Fibroblast of skin of right quadriceps (primary cell): Measurements from ENCODE around the gene CMKLR1.

Experiments used
- DNase-seq: peaks from one replicate; pipeline ENCODE4 v3.0.0-alpha.2; 2013

The CMKLR1 gene

DNA sequence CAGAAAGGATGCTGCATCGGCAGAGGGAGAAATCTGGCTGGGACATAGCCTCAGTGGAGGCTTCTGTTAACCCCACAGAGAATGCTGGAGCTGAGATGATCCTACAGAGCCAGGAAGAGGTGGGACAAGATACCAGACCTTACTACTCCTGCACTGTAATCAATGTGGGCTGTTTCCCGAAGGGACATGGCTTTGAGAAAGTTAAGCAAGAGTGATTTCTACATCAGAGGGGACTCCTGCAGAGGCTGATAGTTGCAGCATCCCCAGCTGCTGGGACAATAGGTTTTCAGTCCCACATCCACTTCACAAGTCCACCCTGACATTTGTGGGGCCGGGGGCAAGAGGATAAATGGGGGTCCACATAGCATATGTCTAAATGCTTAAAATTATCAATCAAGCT is 22.5 kb upstream of the CMKLR1 start:
- no peak for DNase-seq

DNA sequence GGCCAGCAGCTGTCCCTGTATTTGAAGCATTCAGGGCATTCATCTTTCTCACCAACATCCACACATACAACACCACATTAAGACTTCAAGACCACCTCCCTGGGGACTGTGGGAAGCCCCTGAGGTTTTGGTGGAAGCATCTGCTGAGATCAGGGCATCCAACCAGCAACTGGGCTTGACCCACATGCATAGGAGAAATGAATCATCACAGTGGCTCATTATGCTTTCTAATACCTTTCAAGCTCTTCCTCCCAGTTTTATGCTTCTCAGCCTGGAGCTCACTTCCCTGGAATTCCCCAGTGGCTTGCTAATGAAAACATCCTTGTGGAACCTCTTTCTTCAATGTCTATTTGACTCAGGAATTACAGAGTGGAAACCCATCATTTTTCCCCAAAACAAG is 21.4 kb upstream of the CMKLR1 start:
- DNase-seq = peak; percentile 78

DNA sequence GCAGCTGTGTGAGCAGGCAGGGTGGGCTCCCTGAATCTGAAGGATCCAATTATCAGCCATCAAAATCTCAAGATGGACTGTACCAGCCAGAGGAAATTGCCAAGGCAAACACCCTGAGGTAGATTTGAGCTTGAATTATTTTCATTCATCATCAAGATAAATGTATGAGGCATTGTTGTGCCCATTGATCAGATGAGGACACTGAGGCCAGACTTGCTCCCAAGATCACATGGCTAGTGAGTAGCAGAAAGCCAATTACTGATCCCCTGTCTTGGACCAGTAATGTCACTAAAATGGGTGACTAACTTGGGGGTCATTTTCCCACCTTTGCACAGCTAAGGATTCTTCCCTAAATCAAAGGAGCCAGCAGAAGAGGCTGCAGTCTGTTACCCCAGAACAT is 20.9 kb upstream of the CMKLR1 start:
- DNase-seq = no peak

DNA sequence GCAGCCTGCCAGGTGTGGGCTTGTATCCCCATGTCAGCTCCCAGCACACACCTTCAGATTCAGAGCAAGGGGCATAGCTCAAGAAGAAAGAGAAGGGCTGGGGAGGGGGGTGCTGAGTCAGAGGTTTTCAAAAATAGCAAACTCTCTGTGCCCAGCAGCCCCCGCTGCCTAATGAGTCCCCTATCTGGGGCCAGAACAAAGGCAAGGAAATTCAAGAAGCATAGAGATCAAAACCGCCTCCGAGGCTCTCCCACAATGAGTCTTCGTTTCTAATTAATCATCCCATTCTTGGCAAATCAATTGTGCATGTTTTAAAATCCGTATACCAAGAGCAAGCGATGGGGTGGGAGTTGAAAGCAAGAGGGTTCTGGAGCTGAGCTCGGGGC is 19.5 kb upstream of the CMKLR1 start:
- DNase-seq = no peak

DNA sequence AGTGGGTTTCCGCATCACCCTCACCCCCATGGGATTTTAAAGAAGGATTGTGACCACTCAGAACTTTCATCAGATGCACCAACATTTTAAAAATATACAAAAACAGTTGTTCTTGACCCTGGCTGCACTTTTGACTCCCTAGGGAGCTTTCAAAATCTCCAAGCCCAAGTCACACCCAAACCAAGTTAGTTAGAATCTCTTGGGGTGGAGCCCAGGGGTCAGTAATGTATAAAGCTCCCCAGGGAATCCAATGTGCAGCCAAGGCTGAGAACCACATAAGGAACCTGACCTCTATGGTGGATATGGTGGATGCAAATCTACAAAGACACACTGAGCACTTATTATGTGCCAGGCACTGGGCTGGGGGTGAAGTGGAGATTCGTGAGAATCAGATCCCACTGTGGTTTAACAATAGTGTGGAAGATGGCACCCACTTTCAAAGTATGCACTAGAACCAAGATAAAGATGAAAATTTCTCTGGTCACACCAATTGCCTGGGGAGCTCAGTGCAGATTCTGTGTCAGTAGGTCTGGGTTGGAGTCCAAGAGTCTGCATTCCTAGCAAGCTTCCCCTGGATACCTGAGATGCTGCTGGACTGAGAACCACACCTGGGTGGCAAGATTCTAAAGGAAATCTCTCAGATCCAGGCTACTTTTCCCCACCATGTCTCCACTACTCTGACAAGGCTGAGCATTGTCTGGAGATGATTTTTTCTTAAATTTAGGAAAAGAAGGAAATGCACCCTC is 18.9 kb upstream of the CMKLR1 start:
- DNase-seq = no peak

DNA sequence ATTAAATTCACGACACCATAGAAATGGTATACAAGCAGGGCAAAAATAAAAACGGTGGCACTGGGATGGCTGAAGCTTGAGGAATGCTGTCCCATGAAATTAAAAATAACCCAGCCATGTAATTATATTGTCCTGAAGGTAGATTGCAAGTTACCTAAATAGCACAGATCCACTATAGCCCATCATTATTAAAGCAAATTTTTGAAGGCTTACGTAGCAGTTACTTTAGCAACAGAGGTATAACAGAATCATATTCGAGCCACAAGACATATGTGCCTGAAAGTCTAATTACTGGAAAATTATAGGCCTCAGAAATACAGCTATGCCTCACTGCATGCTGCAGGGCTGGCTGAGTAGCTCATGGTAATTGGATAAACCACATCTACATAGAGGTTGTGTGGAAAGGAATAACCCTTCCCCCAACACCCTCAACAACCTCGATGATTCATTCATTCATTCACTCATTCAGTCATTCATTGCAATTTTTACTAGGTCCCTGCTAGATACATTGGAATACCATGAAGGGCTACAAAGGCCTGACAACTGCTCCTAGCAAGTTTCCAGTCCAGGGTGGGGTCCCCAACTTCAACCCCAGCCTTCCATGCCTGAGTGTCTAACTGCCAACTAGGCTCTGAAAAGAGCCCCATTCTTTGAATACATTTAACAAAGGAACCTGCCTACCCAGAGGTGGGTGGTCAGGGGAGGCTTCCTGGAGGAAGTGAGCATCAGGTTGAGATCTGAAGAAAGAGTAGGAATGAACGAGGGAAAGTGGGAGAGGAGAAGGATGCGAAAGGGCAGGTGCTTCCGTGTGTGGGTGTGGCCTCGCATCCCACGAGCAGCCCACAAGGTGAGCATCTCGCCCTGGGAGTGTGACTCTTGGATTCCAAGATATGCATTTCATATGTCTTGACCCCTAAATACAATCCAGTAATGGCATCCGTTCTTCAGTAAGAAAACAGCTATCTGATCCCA is 18.0 kb upstream of the CMKLR1 start:
- no peak for DNase-seq

DNA sequence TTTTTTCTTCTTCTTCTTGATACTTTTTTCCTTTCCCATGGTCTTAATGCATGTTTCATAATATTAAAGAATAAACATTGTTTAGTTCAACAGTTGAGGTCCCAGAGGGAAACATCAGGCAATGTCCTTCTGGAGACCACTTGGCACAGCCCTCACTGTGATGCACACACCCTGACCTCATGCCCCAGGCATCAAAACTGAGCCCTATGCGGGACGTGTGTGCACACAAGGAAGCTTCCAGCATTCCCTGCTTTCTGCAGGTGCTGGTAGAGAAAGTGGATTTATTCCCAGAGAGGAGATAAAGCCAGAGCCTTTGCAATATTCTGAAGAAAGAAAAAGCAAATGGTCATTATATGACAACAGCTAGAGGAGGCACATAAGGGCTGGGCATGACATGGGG is 16.0 kb upstream of the CMKLR1 start:
- DNase-seq = no peak

DNA sequence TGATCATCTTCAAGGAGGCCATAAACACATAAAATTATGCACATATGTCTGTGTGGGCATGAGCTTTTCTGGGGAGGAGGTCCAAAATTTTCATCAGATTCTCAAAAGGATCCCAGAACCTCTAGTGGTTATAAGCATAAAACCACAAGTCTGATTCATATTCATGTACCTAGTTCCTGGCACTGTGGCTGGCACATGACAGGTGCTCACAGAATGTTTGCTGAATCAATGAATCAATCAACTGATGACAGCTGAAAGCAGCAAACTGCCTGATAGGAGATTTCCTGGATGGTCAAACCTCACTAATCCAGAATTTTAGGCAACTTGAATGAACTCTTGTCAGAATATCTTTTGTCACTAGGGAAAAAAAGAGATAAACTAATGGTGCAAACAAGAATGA is 13.5 kb upstream of the CMKLR1 start:
- no peak for DNase-seq

DNA sequence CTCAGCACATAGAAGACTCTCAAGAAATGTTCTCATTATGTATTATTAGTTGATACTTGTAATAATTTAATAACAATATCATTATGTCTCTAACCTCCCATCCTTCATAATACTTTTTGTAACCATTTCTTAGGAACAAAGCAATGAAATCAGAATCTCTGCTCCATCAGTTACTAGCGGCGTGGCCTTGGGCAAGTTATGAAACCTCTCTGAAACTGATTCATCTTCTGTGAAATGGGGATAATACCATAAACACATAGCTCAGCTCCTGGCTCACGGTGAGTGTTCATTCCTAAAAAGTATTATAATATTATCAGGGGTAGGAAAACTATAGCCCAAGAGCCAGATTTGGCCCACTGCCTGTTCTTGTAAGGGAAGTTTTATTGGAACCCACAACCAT is 11.4 kb upstream of the CMKLR1 start:
- no peak for DNase-seq

DNA sequence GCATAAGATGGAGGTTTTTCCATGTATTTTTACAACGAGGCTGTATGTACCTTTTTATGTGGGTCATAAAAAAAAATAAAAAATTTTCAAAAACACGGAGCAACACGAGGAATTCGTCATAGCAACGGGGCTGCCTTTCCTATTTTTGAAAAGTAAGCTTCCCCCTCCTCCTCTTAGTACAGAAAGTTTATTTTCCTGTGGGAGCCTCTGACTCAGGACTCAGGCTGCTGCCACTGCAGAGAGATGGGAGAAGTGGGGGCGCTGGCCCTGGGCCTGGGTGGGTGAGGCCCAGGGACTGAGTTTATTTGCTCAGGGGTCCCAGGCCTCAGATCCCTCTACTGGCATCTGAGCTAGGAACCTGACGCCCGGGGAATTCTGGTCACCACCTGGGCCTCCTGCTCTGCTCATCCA is 10.2 kb upstream of the CMKLR1 start:
- DNase-seq = peak; percentile 31

DNA sequence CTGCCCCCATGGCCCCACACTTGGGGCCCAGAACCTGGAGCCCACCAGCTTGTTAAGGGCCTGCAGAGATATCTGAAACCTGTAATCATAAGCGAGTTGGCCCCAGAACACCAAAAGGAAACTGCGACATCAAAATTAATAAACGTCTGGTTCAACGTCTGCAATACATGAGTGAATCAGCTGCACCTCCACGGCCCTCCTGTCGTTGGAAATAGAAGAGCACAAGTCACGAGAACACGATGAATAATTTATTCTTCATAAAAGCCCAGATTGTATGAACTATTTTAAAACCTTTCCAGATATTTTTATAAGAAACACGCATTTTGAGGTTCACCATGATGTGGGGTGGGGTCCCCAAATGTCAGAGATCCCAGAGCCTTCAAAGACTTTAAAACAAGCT is 9.7 kb upstream of the CMKLR1 start:
- no peak for DNase-seq

DNA sequence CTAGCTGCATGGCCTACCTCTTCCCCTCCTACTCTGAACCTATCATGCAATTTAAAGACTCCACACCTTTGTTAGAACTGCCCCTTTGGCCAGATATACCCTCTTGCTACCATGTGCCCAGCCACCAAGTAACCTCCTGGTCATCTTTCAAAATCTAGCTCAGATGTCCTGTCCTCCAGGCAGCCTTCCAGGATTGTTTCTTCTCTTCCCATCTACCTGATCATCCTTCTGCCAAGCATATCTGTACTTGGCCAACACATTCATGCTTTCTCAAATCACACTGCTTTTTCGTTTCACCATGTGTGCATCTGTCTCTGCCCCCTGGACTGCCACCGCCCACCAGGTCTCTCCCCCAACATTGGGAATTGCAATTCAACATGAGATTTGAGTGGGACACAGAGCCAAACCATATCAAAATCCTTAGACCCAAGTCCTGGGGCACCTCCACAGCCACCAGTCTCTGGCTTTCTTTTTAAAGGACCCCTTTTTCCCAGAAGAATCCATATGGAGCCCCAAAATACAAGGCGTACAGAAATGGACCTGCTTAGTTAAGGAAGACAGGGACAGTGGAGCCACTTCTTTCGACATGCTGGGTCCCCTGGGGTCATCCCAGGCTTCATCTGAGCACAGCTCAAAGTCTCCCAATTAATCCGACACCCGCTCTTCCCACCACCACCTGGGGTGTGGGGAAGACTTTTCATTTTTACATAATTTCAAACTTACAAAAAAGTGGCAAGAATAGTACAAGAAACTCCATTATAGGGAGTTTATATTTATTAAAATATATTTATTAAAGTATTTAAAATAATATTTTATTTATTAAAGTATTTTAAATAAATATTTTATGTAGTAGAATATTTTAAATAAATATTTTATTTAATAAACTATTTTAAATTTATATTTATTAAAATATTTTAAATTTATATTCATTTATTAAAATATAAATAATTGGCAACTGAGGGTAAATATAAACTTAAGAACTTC is 7.9 kb upstream of the CMKLR1 start:
- DNase-seq = no peak

DNA sequence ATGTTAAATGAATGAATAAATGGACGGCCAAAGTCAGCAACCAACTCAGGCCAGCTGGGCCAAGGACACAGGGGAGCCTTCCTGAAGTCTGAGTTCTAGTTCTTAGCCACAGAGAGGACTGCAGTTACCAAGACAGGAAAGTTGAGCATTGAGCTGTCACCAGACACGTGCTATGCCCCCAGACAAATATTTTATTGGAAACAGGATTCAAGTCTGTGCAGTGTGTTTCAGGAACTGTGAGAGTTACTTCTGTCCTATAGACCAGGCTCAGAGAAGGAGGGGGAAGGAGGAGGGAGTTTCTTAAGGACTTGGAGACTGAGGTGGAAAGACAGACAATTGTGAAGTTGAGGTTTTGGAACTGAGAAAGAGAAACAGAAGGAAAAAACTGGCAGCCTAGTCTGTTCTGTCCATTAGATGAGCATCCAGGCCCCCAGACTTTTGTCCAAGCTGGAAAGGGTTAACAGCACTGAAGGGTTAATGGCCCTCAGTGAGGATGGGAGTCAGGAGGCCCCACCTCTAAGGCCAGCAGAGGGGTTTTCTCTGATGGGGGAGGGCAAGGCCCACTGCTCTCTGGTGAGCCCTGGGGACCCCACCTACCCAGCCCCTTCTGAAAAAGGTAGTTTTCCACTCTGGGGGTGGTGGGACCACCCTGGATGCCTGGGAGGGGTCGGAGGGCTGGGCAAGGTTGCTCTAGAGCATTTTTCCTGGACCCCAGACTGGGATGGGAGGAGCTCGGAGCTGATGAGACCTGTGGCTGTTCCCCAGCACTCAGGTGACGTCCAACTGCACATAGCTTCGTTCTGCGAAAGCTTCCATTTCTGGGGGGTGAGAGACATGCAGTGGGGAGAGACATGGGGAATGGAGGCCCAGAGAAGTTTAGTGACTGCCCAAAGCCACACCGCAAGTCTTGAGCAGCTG is 6.9 kb upstream of the CMKLR1 start:
- DNase-seq = no peak

DNA sequence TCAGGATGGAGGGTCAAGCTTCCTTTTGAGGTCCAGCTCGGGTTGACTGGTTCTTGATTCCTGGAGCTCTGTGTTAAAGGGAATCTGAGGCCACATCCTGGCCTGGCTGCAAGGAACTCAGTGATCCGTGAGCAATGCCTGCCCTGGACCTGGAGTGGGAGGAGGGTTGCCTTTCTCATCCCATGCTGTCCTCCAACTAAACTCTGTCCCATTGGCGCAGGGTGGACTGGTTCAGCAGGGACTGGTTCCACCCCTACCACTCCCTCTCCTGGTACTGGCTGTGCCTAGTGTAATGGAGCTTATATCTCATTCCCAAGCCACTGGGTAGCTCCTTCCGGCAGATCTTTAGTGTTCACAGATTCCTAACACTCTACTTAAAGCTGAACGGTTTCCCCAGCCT is 3.9 kb upstream of the CMKLR1 start:
- no peak for DNase-seq

DNA sequence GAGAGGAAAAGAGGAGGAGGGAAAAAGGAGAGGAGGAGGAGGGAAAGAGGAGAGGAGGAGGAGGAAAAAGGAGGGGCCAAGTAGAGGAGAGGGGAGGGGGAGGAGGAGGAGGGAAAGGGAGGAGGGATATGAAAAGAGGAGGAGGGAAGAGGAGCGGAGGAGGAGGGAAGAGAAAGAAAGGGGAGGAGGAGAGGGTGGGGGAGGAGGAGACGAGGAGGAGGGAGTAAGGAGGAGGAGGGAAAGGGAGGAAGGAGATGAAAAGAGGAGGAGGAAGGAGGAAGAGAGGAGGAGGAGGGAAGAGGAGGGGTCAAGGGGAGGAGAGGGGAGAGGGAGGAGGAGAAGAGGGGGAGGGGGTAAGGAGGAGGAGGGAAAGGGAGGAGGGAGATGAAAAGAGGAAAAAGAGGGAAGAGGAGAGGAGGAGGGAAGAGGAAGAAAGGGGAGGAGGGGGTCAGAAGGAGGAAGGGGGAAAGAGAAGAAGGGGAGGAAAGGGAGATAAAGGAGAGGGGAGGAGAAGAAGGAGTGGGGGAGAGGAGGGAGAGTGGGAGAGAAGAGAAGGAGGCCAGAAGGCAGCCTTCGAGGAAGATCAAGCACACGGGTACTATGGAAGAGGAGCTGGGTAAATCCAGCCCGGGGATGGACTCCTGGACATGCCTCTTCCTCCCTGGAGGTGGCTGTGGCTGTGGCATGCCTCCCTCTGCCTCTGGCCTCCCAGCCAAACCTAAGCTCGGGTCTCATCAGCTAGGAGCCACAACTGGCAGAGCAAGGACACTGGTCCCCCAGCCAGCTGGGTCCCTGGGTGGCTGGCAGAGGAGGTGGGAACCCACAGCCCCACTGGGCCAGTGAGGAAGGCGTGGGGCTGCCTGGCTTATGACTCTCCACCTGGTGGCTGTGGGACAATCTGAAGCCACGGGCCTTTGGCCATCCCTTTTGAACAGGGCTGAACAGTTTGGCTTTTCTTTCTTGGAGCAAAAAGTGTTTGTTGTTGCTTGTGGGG is 3.0 kb upstream of the CMKLR1 start:
- no peak for DNase-seq

DNA sequence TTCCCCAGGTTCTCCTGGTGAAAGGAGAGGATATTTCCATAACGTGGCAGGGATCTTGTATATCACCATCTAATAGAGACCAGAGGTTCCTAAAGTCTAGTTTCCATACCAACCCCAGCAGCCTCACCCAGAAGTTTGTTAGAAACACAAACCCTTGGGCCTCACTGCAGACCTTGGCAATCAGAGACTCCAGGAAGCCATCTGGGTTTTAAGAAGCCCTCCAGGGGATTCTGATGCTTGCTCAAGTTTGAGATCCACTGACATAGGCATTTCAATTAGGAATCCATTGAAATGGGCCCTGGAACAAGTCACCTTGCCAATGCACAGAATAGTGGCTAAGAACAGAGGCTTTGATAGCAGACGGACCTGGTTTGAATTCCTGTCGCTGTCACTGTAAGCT is 2.2 kb upstream of the CMKLR1 start:
- no peak for DNase-seq

DNA sequence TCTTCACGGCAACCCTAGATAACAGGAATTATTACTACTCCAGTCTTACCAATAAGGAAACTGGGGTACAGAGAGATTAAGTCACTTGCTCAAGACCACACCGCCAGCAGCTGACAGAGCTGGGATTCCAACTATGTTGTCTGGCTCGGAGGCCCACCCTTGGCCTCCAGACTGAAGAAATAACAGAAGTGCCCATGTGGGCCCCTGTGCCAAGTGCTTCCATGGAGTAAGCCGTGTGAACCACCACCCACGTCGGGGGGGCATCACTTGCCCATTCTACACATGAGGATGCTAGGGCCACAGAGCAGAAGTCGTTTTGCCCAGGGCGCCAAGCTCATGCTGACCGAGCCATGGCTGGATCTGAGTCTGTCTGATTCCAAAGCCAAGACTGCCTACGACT is 926 bp upstream of the CMKLR1 start:
- DNase-seq = no peak

DNA sequence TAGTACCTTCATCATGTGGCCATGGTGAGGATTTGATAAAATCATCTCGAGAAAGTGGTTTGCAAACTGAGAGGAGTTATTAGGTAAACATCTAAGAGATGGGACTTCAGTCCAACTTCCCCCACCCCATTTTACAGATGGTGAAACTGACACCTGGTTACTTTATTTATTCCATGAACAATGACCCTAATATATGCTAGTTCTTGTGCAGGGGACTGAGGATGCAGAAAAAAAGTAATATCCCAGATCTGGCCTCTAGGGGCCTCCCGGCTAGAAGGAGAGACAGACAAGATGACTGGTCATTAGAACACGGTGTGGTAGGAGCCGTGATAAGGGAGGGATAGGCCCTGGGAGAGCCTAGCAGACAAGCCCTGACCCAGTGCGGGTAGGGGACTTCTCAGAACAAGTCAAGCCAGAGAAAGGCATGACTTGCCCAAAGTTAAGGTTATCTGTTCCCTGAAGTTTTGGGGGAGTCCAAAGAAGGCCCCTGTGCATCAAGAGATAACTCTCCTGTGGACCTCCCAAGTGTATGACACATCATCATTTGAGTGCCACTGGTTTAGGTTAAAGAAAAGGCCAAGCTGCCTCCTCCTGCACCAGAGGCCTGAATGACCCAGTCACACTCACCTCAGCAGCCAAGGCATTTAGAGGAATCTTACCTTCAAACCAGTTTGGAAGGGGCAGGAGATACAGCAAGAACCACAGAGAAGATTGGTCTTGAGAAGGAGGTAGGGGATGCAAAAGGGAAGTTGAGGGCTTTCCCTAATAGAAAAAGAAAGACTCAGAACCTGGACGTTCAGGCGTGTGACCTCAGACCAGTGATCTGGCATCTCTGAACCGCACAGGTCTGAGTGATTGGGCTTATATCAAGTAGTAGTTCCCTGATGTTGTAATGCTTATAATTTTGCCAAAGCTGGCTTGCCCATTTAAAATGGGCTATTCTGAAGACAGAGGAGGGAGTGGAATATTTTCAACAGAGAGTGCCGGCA is 1.6 kb downstream of the CMKLR1 start:
- peak; percentile 7 for DNase-seq
